NT2/D1 (cell line): Measurements from ENCODE around the gene AOPEP.

Source experiments
- SUZ12 ChIP-seq: IDR thresholded peaks from 2 replicates; pipeline ENCODE4 v1.6.1; 2011; ENCODE audit not compliant: insufficient read length, insufficient read depth; ENCODE audit errors: extremely low read depth
- YY1 ChIP-seq: IDR thresholded peaks from 2 replicates; pipeline ENCODE4 v1.6.1; 2011; ENCODE audit not compliant: insufficient read length, insufficient read depth
- ZNF274 ChIP-seq: IDR thresholded peaks from 2 replicates; pipeline ENCODE4 v1.6.1; 2011; ENCODE audit warnings: mild to moderate bottlenecking, low read depth, low read length

- TF ChIP-seq YY1 = no peak
- no peak for TF ChIP-seq SUZ12
- no peak for TF ChIP-seq ZNF274
Observed at GRCh38 chr9:95008151-95008771, 281.8 kb downstream of the AOPEP start.
